SK-N-SH (cell line): ENCODE measurements around the gene GPR146. TPM values are rescaled to one million over a fixed set of nuclear protein-coding genes. Genes with fewer than 3 reads are reported as not detected.

Experiments
- CTCF ChIA-PET: fragments of 300-600, 350-600 bp; formaldehyde crosslinking; extraction: SDS; loops from one replicate; lab custom pipeline; 2021; lab: Yijun Ruan, JAX
- POLR2A ChIA-PET: fragments of 350-600 bp; sonication (Branson Sonifier 250); formaldehyde crosslinking; extraction: SDS; loops from one replicate; lab custom pipeline; 2020; ENCODE audit warnings: antibody characterized with exemption, inconsistent platforms; lab: Yijun Ruan, JAX
- DNase-seq: peaks from one replicate; pipeline ENCODE4 v3.0.0; 2012
- H2AFZ ChIP-seq: fragments of 200-600 bp; sonication (generic); 2 replicates; pipeline ENCODE4 v1.8.1; 2016; ENCODE audit warnings: antibody characterized with exemption, mild to moderate bottlenecking, low read depth
- H3F3A ChIP-seq: fragments of 200-600 bp; sonication (generic); replicated peaks from 2 replicates; pipeline ENCODE3; 2016; ENCODE audit warnings: antibody characterized with exemption, mild to moderate bottlenecking; ENCODE audit not compliant: insufficient read depth
- H3K27ac ChIP-seq, 2 experiments: fragments of 200-500 bp in 1 of 2; fragments of 200-600 bp in 1 of 2; sonication (Bioruptor generic) in 1 of 2; sonication (generic), shearing (Covaris generic) in 1 of 2; 2 replicates each; pipeline versions ENCODE4 v1.5.1 to v1.6.1; 2014 to 2016; ENCODE audit warnings: low read depth in 2 of 2, inconsistent platforms in 1 of 2, low read length in 1 of 2, mild to moderate bottlenecking in 1 of 2, mixed read lengths in 1 of 2
- H3K27me3 ChIP-seq: fragments of 200-600 bp; sonication (generic), shearing (Covaris generic); 2 replicates; pipeline ENCODE4 v1.6.1; 2016; ENCODE audit warnings: mixed run types; ENCODE audit not compliant: insufficient read depth
- H3K36me3 ChIP-seq, 2 experiments: fragments of 200-500 bp in 1 of 2; fragments of 200-600 bp in 1 of 2; sonication (Bioruptor generic) in 1 of 2; sonication (generic) in 1 of 2; replicated peaks in 1 of 2; 2 replicates each; pipeline versions ENCODE3 to v1.5.1; 2014 to 2016; ENCODE audit warnings: low read length in 1 of 2, mild to moderate bottlenecking in 1 of 2; ENCODE audit not compliant: insufficient read depth in 2 of 2, control insufficient read depth in 1 of 2
- H3K4me1 ChIP-seq, 2 experiments: fragments of 200-500 bp in 1 of 2; fragments of 200-600 bp in 1 of 2; sonication (Bioruptor generic) in 1 of 2; sonication (generic), shearing (Covaris generic) in 1 of 2; 2 replicates each; pipeline versions ENCODE4 v1.5.1 to v1.6.1; 2014 to 2016; ENCODE audit warnings: low read depth in 1 of 2, low read length in 1 of 2, mixed run types in 1 of 2; ENCODE audit not compliant: insufficient read depth in 2 of 2, control insufficient read depth in 1 of 2
- H3K4me2 ChIP-seq: fragments of 200-600 bp; sonication (generic), shearing (Covaris generic); 2 replicates; pipeline ENCODE4 v1.6.1; 2017; ENCODE audit warnings: mixed run types
- H3K4me3 ChIP-seq, 2 experiments: fragments of 200-500 bp in 1 of 2; fragments of 200-600 bp in 1 of 2; sonication (Bioruptor generic) in 1 of 2; sonication (generic), shearing (Covaris generic) in 1 of 2; 2 replicates each; pipeline versions ENCODE4 v1.5.1 to v1.8.1; 2014 to 2016; ENCODE audit warnings: low read depth in 2 of 2, inconsistent platforms in 1 of 2, low read length in 1 of 2, mild to moderate bottlenecking in 1 of 2, mixed read lengths in 1 of 2, moderate library complexity in 1 of 2
- H3K79me2 ChIP-seq: fragments of 200-600 bp; sonication (generic); 2 replicates; pipeline ENCODE4 v1.8.1; 2017; ENCODE audit warnings: mild to moderate bottlenecking; ENCODE audit not compliant: insufficient read depth
- H3K9ac ChIP-seq: fragments of 200-600 bp; sonication (generic); 2 replicates; pipeline ENCODE4 v1.6.1; 2017; ENCODE audit warnings: mixed run types
- H3K9me2 ChIP-seq: fragments of 200-600 bp; sonication (generic); 2 replicates; pipeline ENCODE4 v1.6.1; 2017; ENCODE audit warnings: mixed run types
- H3K9me3 ChIP-seq: fragments of 200-600 bp; sonication (generic); 2 replicates; pipeline ENCODE4 v1.6.1; 2017; ENCODE audit warnings: mixed run types, mild to moderate bottlenecking, moderate library complexity
- H4K20me1 ChIP-seq: fragments of 200-600 bp; sonication (generic); 2 replicates; pipeline ENCODE4 v1.6.1; 2017; ENCODE audit warnings: mild to moderate bottlenecking, mixed run types; ENCODE audit not compliant: insufficient read depth
- ELF1 ChIP-seq: IDR thresholded peaks from 2 replicates; pipeline ENCODE4 v1.4.0; 2012
- EP300 ChIP-seq, 2 experiments: IDR thresholded peaks; 2 replicates each; pipeline versions ENCODE4 v1.4.0 to v1.6.1; 2012; ENCODE audit warnings: borderline replicate concordance in 1 of 2, low read depth in 1 of 2, low read length in 1 of 2
- FOXJ3 ChIP-seq: sonication (generic); formaldehyde crosslinking; IDR thresholded peaks from 2 replicates; pipeline ENCODE4 v1.5.1; 2020; ENCODE audit warnings: mild to moderate bottlenecking, missing genetic modification reagents
- FOXM1 ChIP-seq: IDR thresholded peaks from 2 replicates; pipeline ENCODE4 v1.4.0; 2012; ENCODE audit warnings: low read depth, mild to moderate bottlenecking
- MXI1 ChIP-seq: IDR thresholded peaks from 2 replicates; pipeline ENCODE4 v1.6.1; 2012; ENCODE audit warnings: mild to moderate bottlenecking, low read depth, low read length, improper control_type of control experiment
- NFIC ChIP-seq: IDR thresholded peaks from 2 replicates; pipeline ENCODE4 v1.4.0; 2012; ENCODE audit warnings: borderline replicate concordance
- NRF1 ChIP-seq: IDR thresholded peaks from 2 replicates; pipeline ENCODE4 v1.6.1; 2012; ENCODE audit warnings: low read depth, mild to moderate bottlenecking, low read length
- RXRA ChIP-seq: IDR thresholded peaks from 2 replicates; pipeline ENCODE4 v1.4.0; 2012; ENCODE audit warnings: low read depth, mild to moderate bottlenecking, borderline replicate concordance
- SMC3 ChIP-seq: IDR thresholded peaks from 2 replicates; pipeline ENCODE4 v1.6.1; 2012; ENCODE audit warnings: low read depth, low read length, improper control_type of control experiment
- TAF1 ChIP-seq: IDR thresholded peaks from 2 replicates; pipeline ENCODE4 v1.6.1; 2012; ENCODE audit warnings: low read depth, mild to moderate bottlenecking, low read length, moderate library complexity, borderline replicate concordance
- USF2 ChIP-seq: fragments of 150-350 bp; IDR thresholded peaks from 2 replicates; pipeline ENCODE4 v1.6.1; 2017; ENCODE audit warnings: antibody characterized with exemption, low read length, low read depth, borderline replicate concordance
- ZBTB33 ChIP-seq: IDR thresholded peaks from 2 replicates; pipeline ENCODE4 v1.4.0; 2012; ENCODE audit warnings: low read depth, borderline replicate concordance
- WGBS: methylation state at CpG from one replicate; pipeline ENCODE4 v1.1.6; 2017; ENCODE audit warnings: low lambda C conversion rate; 5-methylcytosine and 5-hydroxymethylcytosine counted together
- polyA plus RNA-seq, 3 experiments: library from polyadenylated mRNA; depleted of rRNA; stranded (reverse); fragments of >200 nt; gene quantifications; 2 replicates each; pipeline ENCODE4 v1.2.3, GENCODE V29; 2012

GPR146 gene
- polyA plus RNA-seq, 1 of the 3 experiments (the other 2 are of a cell fraction): 1.4 TPM

DNA sequence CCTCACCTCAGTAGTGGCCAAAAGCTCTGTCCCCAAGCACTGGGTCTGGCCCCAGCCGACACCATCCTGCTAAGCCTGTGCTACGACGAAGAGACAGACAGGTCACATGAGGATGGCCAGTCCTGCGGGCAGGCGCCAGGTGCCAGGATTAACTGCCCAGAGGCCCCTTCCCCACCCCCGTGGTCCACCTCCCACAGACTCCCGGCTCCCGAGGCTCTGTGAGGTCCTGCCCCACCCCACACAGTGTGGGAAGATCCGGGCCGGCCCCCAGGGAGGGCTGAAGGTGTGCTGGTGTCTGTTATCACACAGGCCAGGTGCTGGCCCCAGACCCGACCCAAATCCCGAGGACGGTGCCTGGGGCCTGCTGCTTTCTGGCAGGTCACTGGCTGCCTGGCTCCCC is 34.1 kb upstream of the GPR146 start:
- DNase-seq: no peak
- Histone ChIP-seq H3K79me2 (peaks cover 44% of the 10 kb centered on the region; the same call in 1 of the 2 replicates), H3K9me2 (no peaks in the 10 kb centered on the region), H3K9ac (no peak overlapping the region), H3K36me3 (peaks cover 8 to 24% of the 10 kb centered on the region in 2 experiments), H4K20me1 (peaks cover 77% of the 10 kb centered on the region), H3F3A (peaks cover 8% of the 10 kb centered on the region), H3K4me2 (no peak overlapping the region), H3K27ac (no peak overlapping the region), H3K9me3 (no peaks in the 10 kb centered on the region), H3K27me3 (no peaks in the 10 kb centered on the region), H3K4me1 (peaks cover 0 to under 1% of the 10 kb centered on the region in 2 experiments; a peak in 1 of 4 replicates), H3K4me3 (no peak overlapping the region), H2AFZ (no peak overlapping the region)
- ChIA-PET POLR2A (no interaction called here), CTCF (interaction anchor here (5.4 kb wide), 1 partner anchor 17 kb away, joined by 36 read pairs; no protein-coding TSS in a partner anchor)
- 86% methylated on average over 6 of the region's 13 CpGs for WGBS
- TF ChIP-seq ZBTB33 (no peak), SMC3 (no peak), RXRA (no peak)

GRCh38 chr7:1011297-1012003 is 32.9 kb upstream of the GPR146 start:
- Histone ChIP-seq H3K27ac (no peak overlapping the region), H2AFZ (no peak overlapping the region), H3K27me3 (no peaks in the 10 kb centered on the region), H3K9me2 (no peaks in the 10 kb centered on the region), H4K20me1 (peaks cover 79% of the 10 kb centered on the region), H3K79me2 (peaks cover 49% of the 10 kb centered on the region; the same call in 1 of the 2 replicates), H3K9ac (no peak overlapping the region), H3K36me3 (peaks cover 8 to 24% of the 10 kb centered on the region in 2 experiments), H3K4me2 (no peak overlapping the region), H3F3A (peaks cover 8% of the 10 kb centered on the region), H3K9me3 (no peaks in the 10 kb centered on the region), H3K4me1 (peaks cover 0 to 3% of the 10 kb centered on the region in 2 experiments; a peak in 1 of 4 replicates), H3K4me3 (no peak overlapping the region)
- WGBS: 94% methylated on average over 12 of the region's 13 CpGs
- ChIA-PET CTCF (interaction anchor here (5.4 kb wide), 1 partner anchor 19 kb away, joined by 36 read pairs; no protein-coding TSS in a partner anchor), POLR2A (no interaction called here)
- TF ChIP-seq USF2: no peak
- no peak for TF ChIP-seq FOXJ3 (CRISPR knock-in tag)
- no peak for TF ChIP-seq ELF1
- no peak for TF ChIP-seq TAF1
- TF ChIP-seq ZBTB33: no peak
- TF ChIP-seq NFIC: no peak
- TF ChIP-seq FOXM1: no peak
- TF ChIP-seq MXI1: no peak
- TF ChIP-seq NRF1: no peak
- no peak for TF ChIP-seq RXRA
- no peak for TF ChIP-seq EP300 (IDR thresholded peaks at IDR 0.05; ENCODE audit: borderline replicate concordance in 1 of 2, low read depth in 1 of 2, low read length in 1 of 2)
- no peak for DNase-seq
